ENCODE measurements around the gene TRPV4. TPM values are rescaled to one million over a fixed set of nuclear protein-coding genes. Genes with fewer than 3 reads are reported as not detected.

Gene TRPV4
- total and polyA plus RNA-seq, 10 of the 15 experiments (the other 5 are each of a cell fraction or from before 2014, with no cell fraction given), result not detected

GRCh38 chr12:109830267-109830666, 2.9 kb downstream of the TRPV4 start:
- no peak overlapping the region for H2AFZ ChIP-seq (ENCODE audit: control insufficient read depth, low read depth, low read length)
- intact Hi-C loops (cut with micrococcal nuclease; ENCODE audit: unreplicated experiment), result no loop called here
- DNase-seq (ENCODE audit: low read depth, low spot score), result no peak

DNA sequence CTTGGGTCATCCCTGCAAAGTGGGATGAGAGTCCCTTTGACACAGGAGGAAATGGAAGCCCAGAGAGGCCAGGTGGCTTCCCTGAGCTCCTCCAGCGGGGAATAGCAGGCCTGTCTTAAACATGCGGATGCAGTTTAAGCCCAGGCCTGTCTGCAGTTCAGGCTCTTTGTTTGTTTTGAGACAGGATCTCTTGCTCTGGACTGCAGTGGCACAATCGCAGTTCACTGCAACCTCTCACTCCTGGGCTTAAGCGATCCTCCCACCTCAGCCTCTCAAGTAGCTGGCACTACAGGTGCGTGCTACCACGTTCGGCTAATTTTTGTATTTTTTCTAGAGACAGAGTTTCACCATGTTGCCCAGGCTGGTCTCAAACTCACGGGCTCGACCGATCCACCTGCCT, 3.5 kb downstream of the TRPV4 start:
- Histone ChIP-seq H3K9ac (ENCODE audit: control insufficient read depth, insufficient read depth, low read length) (no peak overlapping the region), H3K9me3 (replicated peaks; ENCODE audit: control insufficient read depth, insufficient read depth, low read length) (no peaks in the 10 kb centered on the region), H3K4me2 (ENCODE audit: control insufficient read depth, insufficient read depth) (no peak overlapping the region), H2AFZ (ENCODE audit: control insufficient read depth, low read depth, low read length) (no peak overlapping the region), H3K27ac (ENCODE audit: control insufficient read depth, insufficient read depth) (no peak overlapping the region), H3K27me3 (replicated peaks in 1 of 2; ENCODE audit: control insufficient read depth in 2 of 2, insufficient read depth in 2 of 2, low read length in 1 of 2) (peaks cover 4 to 5% of the 10 kb centered on the region in 2 experiments; a peak in 3 of 4 replicates), H3K4me1 (ENCODE audit: control insufficient read depth, insufficient read depth, low read length) (no peaks in the 10 kb centered on the region), H4K20me1 (ENCODE audit: control insufficient read depth, insufficient read depth) (no peaks in the 10 kb centered on the region), H3K36me3 (ENCODE audit: control insufficient read depth in 2 of 2, insufficient read depth in 2 of 2, low read length in 1 of 2) (no peaks in the 10 kb centered on the region), H3K4me3 (no peak overlapping the region), H3K79me2 (ENCODE audit: control insufficient read depth, insufficient read depth, low read length) (no peaks in the 10 kb centered on the region)
- intact Hi-C loops (cut with micrococcal nuclease; ENCODE audit: unreplicated experiment) (no loop called here), in situ Hi-C loops (cut with MboI) (no loop called here)
- ChIA-PET RAD21 (ENCODE audit: unreplicated experiment) (no interaction called here), POLR2A (no interaction called here), SMC1A (ENCODE audit: uncharacterized antibody, unreplicated experiment) (no interaction called here), CTCF (interaction anchor here (0.6 to 2.0 kb wide), 3 partner anchors 15 to 234 kb away, joined by 4 to 18 read pairs (median 5); no protein-coding TSS in a partner anchor)
- FAIRE-seq (no peak), DNase-seq (ENCODE audit: low read depth, low spot score) (no peak), ATAC-seq (no peak)
- BruUV-seq (replicated peaks), result no TSS peak
- 52% methylated on average over 10 of the region's 10 CpGs for WGBS (ENCODE audit: insufficient coverage, insufficient replicate concordance, low lambda C conversion rate, missing lambda C conversion rate)
- TF ChIP-seq IKZF2 (IDR thresholded peaks at IDR 0.05) (no peak), FOS (IDR thresholded peaks at IDR 0.05; ENCODE audit: borderline replicate concordance, extremely low read depth, insufficient read length) (no peak), RCOR1 (conservative IDR thresholded peaks at IDR 0.05; ENCODE audit: low read depth, low read length) (no peak), KAT2A (conservative IDR thresholded peaks at IDR 0.05; ENCODE audit: control insufficient read depth, low read depth, low read length) (no peak), NFIC (IDR thresholded peaks at IDR 0.05; ENCODE audit: low read depth, low read length) (no peak), PRDM15 (CRISPR knock-in tag; IDR thresholded peaks at IDR 0.05) (no peak)

More at GRCh38 chr12:109830267-109830666, 2.9 kb downstream of the TRPV4 start:
- FAIRE-seq (no peak), ATAC-seq (no peak)
- WGBS (ENCODE audit: insufficient coverage, insufficient replicate concordance, low lambda C conversion rate, missing lambda C conversion rate), result 43% methylated on average over 2 of the region's 2 CpGs
- ChIA-PET RAD21 (ENCODE audit: unreplicated experiment) (no interaction called here), CTCF (interaction anchor here (1.5 to 2.6 kb wide), 2 partner anchors 15 to 17 kb away, joined by 5 to 9 read pairs; no protein-coding TSS in a partner anchor), POLR2A (no interaction called here), SMC1A (ENCODE audit: uncharacterized antibody, unreplicated experiment) (no interaction called here)
- H3K4me1 ChIP-seq (ENCODE audit: control insufficient read depth, insufficient read depth, low read length), result no peaks in the 10 kb centered on the region
- TF ChIP-seq ETV6 (conservative IDR thresholded peaks at IDR 0.05 in 1 of 2, IDR thresholded peaks at IDR 0.05 in 1 of 2; ENCODE audit: borderline replicate concordance in 1 of 2, low read depth in 1 of 2) (no peak), HCFC1 (IDR thresholded peaks at IDR 0.05; ENCODE audit: low read length) (no peak), EED (IDR thresholded peaks at IDR 0.05; ENCODE audit: low read depth) (no peak), HDAC2 (IDR thresholded peaks at IDR 0.05) (no peak), CHD2 (IDR thresholded peaks at IDR 0.05; ENCODE audit: borderline replicate concordance, low read depth, low read length) (no peak), NR2C2 (IDR thresholded peaks at IDR 0.05; ENCODE audit: borderline replicate concordance, control insufficient read depth, insufficient read length, low read depth) (no peak), EGR1 (IDR thresholded peaks at IDR 0.05; ENCODE audit: borderline replicate concordance in 1 of 2, low read depth in 2 of 2, low read length in 2 of 2) (no peak)
- in situ Hi-C loops (cut with MboI), result no loop called here
- no peaks in the 10 kb centered on the region for H3K79me2 ChIP-seq (ENCODE audit: control insufficient read depth, insufficient read depth, low read length)
- no peaks in the 10 kb centered on the region for H4K20me1 ChIP-seq (ENCODE audit: control insufficient read depth, insufficient read depth)
- peaks cover 4 to 5% of the 10 kb centered on the region in 2 experiments; a peak in 3 of 4 replicates for H3K27me3 ChIP-seq (replicated peaks in 1 of 2; ENCODE audit: control insufficient read depth in 2 of 2, insufficient read depth in 2 of 2, low read length in 1 of 2)
- no peaks in the 10 kb centered on the region for H3K36me3 ChIP-seq (ENCODE audit: control insufficient read depth in 2 of 2, insufficient read depth in 2 of 2, low read length in 1 of 2)
- H3K4me3 ChIP-seq, result no peak overlapping the region
- no peak overlapping the region for H3K4me2 ChIP-seq (ENCODE audit: control insufficient read depth, insufficient read depth)
- no TSS peak for BruUV-seq (replicated peaks)
- no peak overlapping the region for H3K9ac ChIP-seq (ENCODE audit: control insufficient read depth, insufficient read depth, low read length)
- no peaks in the 10 kb centered on the region for H3K9me3 ChIP-seq (replicated peaks; ENCODE audit: control insufficient read depth, insufficient read depth, low read length)
- no peak overlapping the region for H3K27ac ChIP-seq (ENCODE audit: control insufficient read depth, insufficient read depth)

All from GM12878 (cell line).